Fibroblast of lung (primary cell): Measurements from ENCODE around the gene ZNF76. TPM values are rescaled to one million over a fixed set of nuclear protein-coding genes. Genes with fewer than 3 reads are reported as not detected.

Source experiments
- DNase-seq, 2 donors: peaks; one replicate each; pipeline versions ENCODE4 v3.0.0 to v3.0.0-alpha.2; 2010; ENCODE audit warnings: low read depth in 2 of 2
- H2AFZ ChIP-seq: 2 replicates; pipeline ENCODE4 v1.5.1; 2012; ENCODE audit warnings: low read length, control low read depth, inconsistent platforms
- H3K27ac ChIP-seq: 2 replicates; pipeline ENCODE4 v1.5.1; 2011; ENCODE audit warnings: low read length, control low read depth; ENCODE audit not compliant: insufficient read depth
- H3K27me3 ChIP-seq: 2 replicates; pipeline ENCODE4 v1.5.1; 2011; ENCODE audit warnings: mild to moderate bottlenecking, low read length; ENCODE audit not compliant: control insufficient read depth, insufficient read depth
- H3K36me3 ChIP-seq: 2 replicates; pipeline ENCODE4 v1.5.1; 2011; ENCODE audit warnings: low read length; ENCODE audit not compliant: control insufficient read depth, insufficient read depth
- H3K4me1 ChIP-seq: 2 replicates; pipeline ENCODE4 v1.5.1; 2011; ENCODE audit warnings: low read length; ENCODE audit not compliant: control insufficient read depth, insufficient read depth; ENCODE audit errors: extremely low read depth
- H3K4me2 ChIP-seq: 2 replicates; pipeline ENCODE4 v1.5.1; 2011; ENCODE audit warnings: low read length, control low read depth; ENCODE audit not compliant: insufficient read depth; ENCODE audit errors: extremely low read depth
- H3K4me3 ChIP-seq, 4 experiments: fragments of 200-600 bp in 1 of 4; sonication (generic) in 1 of 4; replicated peaks in 1 of 4; 2 replicates each; pipeline ENCODE4 v1.5.1; 2011 to 2016; ENCODE audit warnings: low read length in 4 of 4, low read depth in 3 of 4, mild to moderate bottlenecking in 3 of 4, control low read depth in 2 of 4, inconsistent platforms in 1 of 4, mixed read lengths in 1 of 4; ENCODE audit not compliant: insufficient read depth in 1 of 4; ENCODE audit errors: control extremely low read depth in 1 of 4
- H3K79me2 ChIP-seq: 2 replicates; pipeline ENCODE4 v1.5.1; 2012; ENCODE audit warnings: mild to moderate bottlenecking, low read length, inconsistent platforms; ENCODE audit not compliant: control insufficient read depth, insufficient read depth
- H3K9ac ChIP-seq: 2 replicates; pipeline ENCODE4 v1.5.1; 2011; ENCODE audit warnings: mild to moderate bottlenecking, low read length, control low read depth; ENCODE audit not compliant: insufficient read depth
- H3K9me3 ChIP-seq: 2 replicates; pipeline ENCODE4 v1.5.1; 2012; ENCODE audit warnings: low read depth, low read length; ENCODE audit not compliant: control insufficient read depth, insufficient read depth
- H4K20me1 ChIP-seq: 2 replicates; pipeline ENCODE4 v1.5.1; 2011; ENCODE audit warnings: low read length; ENCODE audit not compliant: control insufficient read depth, insufficient read depth; ENCODE audit errors: extremely low read depth
- EZH2 ChIP-seq: IDR thresholded peaks from 2 replicates; pipeline ENCODE4 v1.5.1; 2012; ENCODE audit warnings: low read length, control low read depth, mild to moderate bottlenecking; ENCODE audit errors: missing control alignments
- polyA plus RNA-seq, 2 donors: library from polyadenylated mRNA; depleted of rRNA in 1 of 2; stranded (reverse) in 1 of 2; unstranded in 1 of 2; fragments of >200 nt; gene quantifications; 2 replicates each; pipeline ENCODE4 v1.2.1, GENCODE V29; 2011 to 2012; ENCODE audit warnings: missing spikeins in 1 of 2
- total RNA-seq: library from RNA; depleted of rRNA; stranded (reverse); fragments of >200 nt; gene quantifications from 2 replicates; pipeline ENCODE4 v1.2.1, GENCODE V29; 2014
- TF ChIP-seq, protein P1 (sequence below), 2 donors: IDR thresholded peaks in 1 of 2; conservative IDR thresholded peaks in 1 of 2; 1 replicate in 1 of 2; 2 replicates in 1 of 2; pipeline ENCODE4 v1.5.1; 2011 to 2012; ENCODE audit warnings: low read length in 2 of 2, control low read depth in 1 of 2, inconsistent platforms in 1 of 2, low read depth in 1 of 2, mild to moderate bottlenecking in 1 of 2

Gene ZNF76
- total and polyA plus RNA-seq, 2 donors (not counting 1 experiment from before 2014, with no cell fraction given) = 9.6 to 19.5 TPM

DNA sequence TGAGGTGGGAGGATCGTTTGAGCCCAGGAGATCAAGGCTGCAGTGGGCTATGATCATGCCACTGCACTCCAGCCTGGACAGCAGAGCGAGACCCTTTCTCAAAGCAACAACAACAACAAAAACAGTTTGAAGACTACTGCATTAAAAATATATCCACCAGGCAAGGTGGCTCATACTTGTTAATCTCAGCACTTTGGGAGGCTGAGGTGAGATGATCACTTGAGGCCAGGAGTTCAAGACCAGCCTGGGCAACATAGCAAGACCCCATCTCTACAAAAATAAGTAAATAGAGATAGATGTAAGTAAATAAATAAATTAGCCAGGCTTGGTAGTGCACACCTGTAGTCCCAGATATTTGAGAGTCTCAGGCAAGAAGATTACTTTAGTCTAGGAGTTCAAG lies 12.5 kb downstream of the ZNF76 start:
- DNase-seq = no peak

DNA sequence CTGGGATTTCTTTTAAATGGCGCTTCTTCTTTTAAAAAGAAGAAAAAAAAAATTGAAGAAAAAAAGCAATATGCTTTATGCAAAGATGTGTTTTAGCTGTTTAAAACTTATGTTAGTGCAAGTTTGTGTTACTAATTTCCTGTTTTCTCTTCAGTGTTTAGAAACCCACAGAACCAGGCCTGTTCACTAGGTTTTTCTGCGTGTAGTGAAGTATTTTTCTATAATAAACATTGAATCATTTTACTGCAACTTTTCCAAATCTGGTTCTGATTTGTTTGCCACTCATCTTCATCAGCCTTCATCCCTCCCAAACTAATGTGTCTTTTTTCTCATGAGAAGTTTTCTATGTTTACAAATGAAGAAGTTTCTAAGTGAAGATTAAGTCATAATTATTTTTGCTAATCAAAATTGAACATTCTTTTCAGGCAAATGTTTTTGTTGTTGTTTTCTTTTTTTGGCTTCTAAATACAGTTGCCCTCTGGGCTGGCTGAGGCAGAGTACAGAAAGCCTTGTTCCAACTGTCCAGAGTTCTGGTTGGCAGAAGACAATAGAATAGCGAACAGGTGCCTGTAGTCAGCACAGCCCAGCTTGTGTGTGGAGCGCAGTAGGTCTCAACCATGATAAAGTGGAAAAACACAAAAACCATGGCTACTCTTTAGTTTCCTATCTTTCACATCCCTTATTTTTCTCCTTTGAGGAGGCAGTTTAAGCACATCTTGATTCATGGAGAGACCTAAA lies 14.5 kb downstream of the ZNF76 start:
- H3K9me3 ChIP-seq = no peaks in the 10 kb centered on the region
- H3K79me2 ChIP-seq = no peaks in the 10 kb centered on the region
- no peaks in the 10 kb centered on the region for H4K20me1 ChIP-seq
- H2AFZ ChIP-seq = no peak overlapping the region
- no peak for DNase-seq
- H3K9ac ChIP-seq = no peak overlapping the region
- H3K4me1 ChIP-seq = peaks cover 8% of the 10 kb centered on the region
- H3K27me3 ChIP-seq = no peaks in the 10 kb centered on the region
- peak overlapping the region; percentile 41 for H3K4me2 ChIP-seq
- no peak overlapping the region for H3K4me3 ChIP-seq
- no peak for TF ChIP-seq EZH2
- TF ChIP-seq, protein P1, sequence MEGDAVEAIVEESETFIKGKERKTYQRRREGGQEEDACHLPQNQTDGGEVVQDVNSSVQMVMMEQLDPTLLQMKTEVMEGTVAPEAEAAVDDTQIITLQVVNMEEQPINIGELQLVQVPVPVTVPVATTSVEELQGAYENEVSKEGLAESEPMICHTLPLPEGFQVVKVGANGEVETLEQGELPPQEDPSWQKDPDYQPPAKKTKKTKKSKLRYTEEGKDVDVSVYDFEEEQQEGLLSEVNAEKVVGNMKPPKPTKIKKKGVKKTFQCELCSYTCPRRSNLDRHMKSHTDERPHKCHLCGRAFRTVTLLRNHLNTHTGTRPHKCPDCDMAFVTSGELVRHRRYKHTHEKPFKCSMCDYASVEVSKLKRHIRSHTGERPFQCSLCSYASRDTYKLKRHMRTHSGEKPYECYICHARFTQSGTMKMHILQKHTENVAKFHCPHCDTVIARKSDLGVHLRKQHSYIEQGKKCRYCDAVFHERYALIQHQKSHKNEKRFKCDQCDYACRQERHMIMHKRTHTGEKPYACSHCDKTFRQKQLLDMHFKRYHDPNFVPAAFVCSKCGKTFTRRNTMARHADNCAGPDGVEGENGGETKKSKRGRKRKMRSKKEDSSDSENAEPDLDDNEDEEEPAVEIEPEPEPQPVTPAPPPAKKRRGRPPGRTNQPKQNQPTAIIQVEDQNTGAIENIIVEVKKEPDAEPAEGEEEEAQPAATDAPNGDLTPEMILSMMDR (conservative IDR thresholded peaks at IDR 0.05 in 1 of 2, IDR thresholded peaks at IDR 0.05 in 1 of 2; ENCODE audit: low read depth in 1 of 2, low read length in 2 of 2) = no peak
- peak overlapping the region; percentile 45 for H3K27ac ChIP-seq
- H3K36me3 ChIP-seq = no peaks in the 10 kb centered on the region

More for the DNA sequence above, 12.5 kb downstream of the ZNF76 start:
- no peak overlapping the region for H3K4me3 ChIP-seq
- no peaks in the 10 kb centered on the region for H3K9me3 ChIP-seq
- H3K79me2 ChIP-seq = no peaks in the 10 kb centered on the region
- peaks cover 8% of the 10 kb centered on the region for H3K4me1 ChIP-seq
- no peak overlapping the region for H3K4me2 ChIP-seq
- H3K27ac ChIP-seq = no peak overlapping the region
- no peak overlapping the region for H2AFZ ChIP-seq
- no peak overlapping the region for H3K9ac ChIP-seq
- no peaks in the 10 kb centered on the region for H3K27me3 ChIP-seq
- TF ChIP-seq, protein P1 (conservative IDR thresholded peaks at IDR 0.05 in 1 of 2, IDR thresholded peaks at IDR 0.05 in 1 of 2; ENCODE audit: low read depth in 1 of 2, low read length in 2 of 2) = no peak
- no peak for TF ChIP-seq EZH2
- H3K36me3 ChIP-seq = no peaks in the 10 kb centered on the region
- no peaks in the 10 kb centered on the region for H4K20me1 ChIP-seq

DNA sequence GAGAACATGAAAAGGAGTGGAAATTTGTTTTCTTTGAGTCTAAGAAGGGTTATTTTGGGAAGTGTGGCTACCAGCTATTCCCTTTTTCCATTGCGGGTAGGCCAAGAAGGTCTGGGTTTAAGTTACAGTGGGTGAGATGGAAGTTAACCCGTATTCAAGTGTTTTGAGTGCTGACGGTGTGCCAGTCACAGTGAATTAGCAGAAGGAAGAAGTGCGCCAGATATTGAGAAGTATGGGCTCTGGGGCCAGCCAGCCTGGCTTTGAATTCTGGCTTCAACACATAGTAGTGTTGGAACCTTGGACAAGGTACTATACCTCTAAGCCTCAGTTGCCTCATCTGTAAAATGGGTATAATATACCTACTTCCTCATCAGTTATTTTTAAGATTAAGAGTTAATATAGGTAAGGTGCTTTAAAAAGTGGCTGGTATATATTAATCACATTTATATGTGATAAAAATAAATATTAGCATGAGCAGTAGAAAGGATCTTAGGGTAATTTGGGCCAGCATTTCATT lies 16.3 kb downstream of the ZNF76 start:
- Histone ChIP-seq H3K4me1 (peaks cover 8% of the 10 kb centered on the region), H3K27ac (no peak overlapping the region), H2AFZ (no peak overlapping the region), H3K4me2 (no peak overlapping the region), H3K9ac (no peak overlapping the region), H3K36me3 (no peaks in the 10 kb centered on the region), H4K20me1 (no peaks in the 10 kb centered on the region), H3K4me3 (no peak overlapping the region), H3K27me3 (no peaks in the 10 kb centered on the region), H3K79me2 (no peaks in the 10 kb centered on the region), H3K9me3 (no peaks in the 10 kb centered on the region)
- no peak for DNase-seq
- TF ChIP-seq EZH2 = no peak
- TF ChIP-seq, protein P1 (conservative IDR thresholded peaks at IDR 0.05 in 1 of 2, IDR thresholded peaks at IDR 0.05 in 1 of 2; ENCODE audit: low read depth in 1 of 2, low read length in 2 of 2) = no peak
